Stimulated activated CD8-positive, alpha-beta memory T cell treated with anti-CD3 and anti-CD28 coated beads, Interleukin-12 subunit alpha, Interleukin-12 subunit beta, amount 100 ng/mL, for 24 hours (primary cell): ENCODE data around the gene DHX58.

Experiments
- DNase-seq: peaks from one replicate; pipeline ENCODE4 v3.0.0-alpha.2; 2020; ENCODE audit errors: extremely low read depth

Gene DHX58

DNA sequence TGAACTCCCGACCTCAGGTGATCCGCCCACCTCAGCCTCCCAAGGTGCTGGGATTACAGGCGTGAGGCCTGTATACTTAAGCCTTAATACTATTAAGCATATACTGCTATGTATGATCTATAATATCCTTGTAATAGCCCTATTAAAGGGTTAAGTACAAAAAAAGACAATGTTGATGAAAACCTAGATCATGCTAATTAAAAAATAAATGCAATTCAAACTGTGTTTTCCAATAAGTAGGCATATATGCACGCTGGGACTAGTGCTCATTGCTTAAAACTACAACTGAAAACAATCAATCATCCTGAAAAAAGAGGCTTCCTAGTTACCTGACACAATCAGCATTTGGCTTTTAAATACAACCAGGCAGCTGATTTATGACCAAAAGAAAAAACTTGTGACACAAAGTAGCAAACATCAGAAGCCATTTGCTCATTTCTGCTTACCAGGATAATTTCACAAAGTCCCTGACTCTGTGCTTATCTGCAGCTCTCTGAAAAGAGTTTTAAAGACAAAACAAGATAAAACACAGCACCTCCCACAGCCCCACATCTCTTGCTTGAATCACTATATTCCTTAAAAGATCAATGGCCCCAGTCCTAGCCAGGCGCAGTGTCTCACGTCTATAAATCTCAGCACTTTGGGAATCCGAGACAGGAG is 25.3 kb downstream of the DHX58 start:
- no peak for DNase-seq

DNA sequence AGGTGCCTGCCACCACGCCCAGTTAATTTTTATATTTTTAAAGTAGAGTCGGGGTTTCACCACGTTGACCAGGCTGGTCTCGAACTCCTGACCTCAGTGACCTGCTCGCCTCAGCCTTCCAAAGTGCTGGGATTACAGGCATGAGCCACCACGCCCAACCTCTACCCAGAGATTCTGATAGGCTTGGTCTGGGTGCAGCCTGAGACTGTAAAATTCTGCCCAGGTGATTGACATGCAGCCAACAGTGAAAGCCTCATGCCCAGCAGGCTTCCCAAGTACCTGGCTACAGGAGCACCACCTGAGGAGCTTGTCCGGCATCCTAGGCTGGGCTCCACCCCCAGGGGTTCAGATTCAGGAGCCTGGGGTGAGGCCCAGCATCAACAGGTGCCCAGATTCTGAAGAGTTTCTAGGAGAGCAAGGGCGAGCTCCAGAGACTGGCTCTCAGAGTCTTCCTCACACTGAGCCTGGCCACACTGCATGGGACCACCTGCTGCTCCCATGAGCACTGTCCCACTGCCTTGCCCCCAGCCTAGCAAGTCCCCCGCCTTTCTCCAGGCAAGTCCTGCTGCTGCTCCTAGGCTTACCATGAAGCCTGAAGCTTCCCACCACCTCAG is 30.9 kb downstream of the DHX58 start:
- DNase-seq = no peak

DNA sequence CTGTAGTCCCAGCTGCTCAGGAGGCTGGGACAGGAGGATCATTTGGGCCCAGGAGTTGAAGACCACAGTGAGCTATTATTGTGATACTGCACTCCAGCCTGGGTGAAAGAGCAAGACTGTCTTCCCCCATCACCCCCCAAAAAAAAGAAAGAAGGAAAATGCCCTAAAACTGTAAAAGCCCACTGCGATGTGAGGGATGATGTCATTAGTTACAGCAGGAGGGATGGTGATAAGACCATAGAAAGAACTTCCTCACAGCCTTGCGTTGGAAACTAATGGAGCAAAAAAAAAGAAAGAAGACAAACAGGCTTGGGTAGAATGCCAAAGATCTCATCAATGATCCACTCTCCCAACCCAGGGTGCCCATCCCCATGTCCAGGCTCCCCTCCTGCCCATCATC is 33.0 kb downstream of the DHX58 start:
- no peak for DNase-seq

- DNase-seq = no peak
Observed at GRCh38 chr17:42078396-42079043, 34.0 kb downstream of the DHX58 start.

- no peak for DNase-seq
Observed at GRCh38 chr17:42077755-42078154, 34.8 kb downstream of the DHX58 start.

- no peak for DNase-seq
Observed at GRCh38 chr17:42076797-42077559, 35.5 kb downstream of the DHX58 start.

DNA sequence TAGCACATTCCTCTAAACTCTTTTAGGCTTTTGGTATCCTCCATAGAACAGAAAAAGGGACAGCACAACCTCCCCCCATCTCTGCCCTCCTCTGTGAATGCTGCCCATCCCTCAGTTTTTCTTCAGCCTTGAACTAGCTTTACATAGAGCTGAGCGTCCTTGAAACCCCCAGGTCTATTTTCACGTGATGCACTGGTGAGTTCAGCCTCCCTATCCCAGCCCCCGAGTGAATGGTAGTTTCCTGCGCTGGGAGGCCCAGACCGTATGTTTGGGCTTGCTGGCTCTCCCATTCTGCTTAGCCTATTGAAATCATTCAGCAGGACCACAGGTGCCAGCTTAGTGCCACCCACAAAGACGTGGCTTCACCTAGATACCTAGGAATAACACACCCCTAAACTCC is 36.7 kb downstream of the DHX58 start:
- no peak for DNase-seq

- DNase-seq = no peak
Observed at GRCh38 chr17:42072323-42073187, 40.0 kb downstream of the DHX58 start.

GRCh38 chr17:42071810-42072209 is 40.7 kb downstream of the DHX58 start:
- no peak for DNase-seq

DNA sequence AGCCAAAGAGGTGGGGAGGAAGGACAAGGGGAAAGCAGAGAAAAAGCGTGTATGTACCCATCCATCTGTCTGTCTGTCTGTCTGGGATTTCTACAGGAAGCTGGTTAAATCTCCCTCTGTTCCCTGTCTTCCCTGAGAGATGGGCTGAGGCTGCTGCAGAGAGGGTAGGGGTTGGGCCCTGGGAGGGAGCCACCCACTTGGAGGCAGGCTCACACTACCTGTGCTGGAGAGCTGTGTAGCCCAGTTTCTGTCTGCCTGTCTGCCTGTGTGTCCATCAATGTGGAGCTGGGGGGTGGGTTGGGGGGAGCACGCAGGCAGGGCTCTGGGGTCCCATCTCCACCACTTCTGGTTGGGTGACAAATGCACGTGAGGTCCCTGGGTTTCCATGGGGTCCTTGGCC is 43.5 kb downstream of the DHX58 start:
- DNase-seq = no peak

DNA sequence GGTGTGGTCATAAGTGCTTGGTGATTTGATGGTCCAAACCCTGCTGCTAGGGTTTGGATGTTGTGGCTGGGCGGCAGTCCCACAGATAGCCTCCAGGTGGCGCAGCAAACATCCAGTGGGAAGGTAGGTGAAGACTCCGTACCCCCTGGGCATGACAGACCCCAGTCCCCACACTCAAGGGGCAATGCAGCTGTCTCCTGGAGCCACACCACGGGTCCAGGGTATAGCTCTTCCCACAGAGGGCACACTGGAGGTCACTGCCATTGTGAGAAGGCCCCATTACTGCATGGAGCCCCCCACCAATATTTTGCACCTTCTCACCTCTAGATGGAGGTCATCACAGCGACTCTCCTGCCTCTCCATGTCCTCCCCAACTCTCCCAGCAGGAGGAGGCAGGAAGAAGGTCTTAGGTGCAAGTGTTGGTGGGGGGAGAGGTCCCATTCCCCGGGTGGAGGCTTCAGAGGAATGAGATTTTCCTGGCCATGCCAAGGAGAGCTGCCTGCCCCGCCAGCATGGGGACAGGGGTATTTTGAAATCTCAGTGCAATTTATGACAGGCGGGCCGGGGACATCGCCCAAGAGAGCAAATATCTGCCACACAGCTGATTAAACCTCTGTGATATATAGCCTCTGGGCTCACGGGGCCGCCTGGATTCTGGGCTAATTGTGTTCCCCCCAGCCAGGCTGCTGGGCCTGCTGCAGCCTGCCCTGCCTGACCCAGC is 45.0 kb downstream of the DHX58 start:
- peak; percentile 31 for DNase-seq

DNA sequence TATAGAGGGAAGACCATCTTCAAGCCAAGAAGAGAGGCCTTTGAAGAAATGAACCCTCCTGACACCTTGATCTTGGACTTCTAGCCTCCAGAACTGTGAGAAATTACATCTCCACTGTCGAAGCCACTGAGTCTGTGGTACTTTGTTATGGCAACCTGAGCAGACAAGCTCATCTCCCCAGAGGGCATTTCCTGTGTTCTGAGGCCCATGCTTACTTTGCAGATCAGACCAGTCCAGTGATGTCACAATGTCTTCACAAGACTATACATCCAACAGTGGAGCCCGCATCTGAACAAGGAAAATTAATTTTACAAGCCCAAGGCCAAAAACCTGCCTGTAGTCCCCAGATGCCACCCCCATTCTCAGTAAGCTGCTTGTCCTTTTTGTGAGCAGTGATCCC is 47.3 kb downstream of the DHX58 start:
- DNase-seq = no peak

- DNase-seq = no peak
Observed at GRCh38 chr17:42062681-42063080, 49.8 kb downstream of the DHX58 start.

DNA sequence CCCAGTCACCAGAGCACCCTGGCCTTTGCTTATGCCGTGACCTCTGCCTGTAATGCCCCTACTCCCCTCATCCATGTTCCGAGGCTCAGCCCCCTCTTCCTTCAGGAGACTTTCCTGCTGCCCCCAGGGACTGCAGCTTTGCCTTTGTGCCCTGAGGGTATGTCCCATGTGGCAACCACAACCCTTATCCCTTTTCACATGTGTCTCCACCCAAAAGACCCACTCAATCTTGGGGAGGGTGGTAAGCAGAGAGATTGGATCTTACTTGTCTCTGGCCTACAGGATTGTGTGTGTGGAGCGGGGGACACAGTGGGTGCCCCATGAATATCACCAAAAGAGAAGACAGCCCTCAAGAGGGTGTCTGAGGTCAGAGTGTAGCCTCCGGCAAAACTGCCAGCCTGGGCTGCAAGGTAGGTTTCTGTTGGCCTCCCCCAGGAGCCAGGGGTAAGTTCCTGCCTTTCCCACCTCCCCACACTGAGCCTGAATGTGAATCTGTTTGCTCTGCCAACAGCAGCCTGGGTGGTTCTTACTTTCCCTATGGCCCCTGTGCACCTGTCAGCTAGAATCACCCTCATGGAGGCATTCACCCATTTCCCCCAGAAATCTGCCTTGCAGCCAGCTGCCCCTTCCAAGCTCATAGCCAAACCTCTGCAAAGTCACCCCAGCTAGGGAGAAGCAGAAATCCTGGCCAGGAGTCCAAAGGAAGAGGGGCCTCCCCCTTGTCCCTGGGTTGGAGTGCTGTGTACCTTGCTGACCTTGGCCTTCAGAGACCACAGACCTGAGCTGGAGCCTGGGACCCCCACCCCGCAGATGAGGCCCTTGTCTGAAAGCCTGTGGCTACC is 50.6 kb downstream of the DHX58 start:
- no peak for DNase-seq

- DNase-seq = no peak
Observed at GRCh38 chr17:42060231-42060630, 52.3 kb downstream of the DHX58 start.

DNA sequence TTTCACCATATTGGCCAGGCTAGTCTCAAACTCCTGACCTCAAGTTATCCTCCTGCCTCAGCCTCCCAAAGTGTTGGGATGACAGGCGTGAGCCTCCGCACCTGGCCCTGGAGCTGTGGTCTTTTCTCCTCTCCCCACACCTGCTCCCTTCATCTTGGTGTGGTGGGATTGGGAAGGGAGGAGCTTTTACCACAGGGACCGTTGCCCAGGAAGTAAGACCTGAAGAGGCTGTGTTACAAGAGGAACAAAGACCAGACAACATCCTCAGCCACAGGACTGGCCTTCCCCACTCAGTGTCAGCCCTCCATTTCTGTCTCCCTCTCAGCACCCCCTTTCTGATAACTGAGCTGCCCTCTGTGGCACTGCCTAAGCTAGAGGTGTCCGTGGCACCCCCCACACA is 52.7 kb downstream of the DHX58 start:
- DNase-seq = no peak

DNA sequence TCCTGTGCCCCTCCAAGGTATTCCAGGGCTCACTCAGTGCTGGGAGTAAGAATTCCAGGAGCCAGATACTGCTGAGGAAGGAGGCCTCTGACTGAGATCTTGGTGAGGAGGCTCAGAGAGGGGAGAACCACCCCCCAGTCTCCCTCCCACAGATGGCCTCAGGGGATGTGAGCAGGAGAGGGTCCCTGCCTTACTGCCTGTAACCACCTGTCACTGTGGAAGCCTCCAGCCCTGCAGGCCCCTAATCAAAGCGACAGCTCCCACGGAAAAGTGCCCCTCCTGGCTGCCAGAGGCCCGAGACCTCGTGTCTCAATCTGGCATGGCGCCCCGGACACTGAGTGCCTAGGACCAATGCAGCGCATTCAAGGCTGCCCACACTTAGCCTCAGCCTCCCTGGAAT is 54.5 kb downstream of the DHX58 start:
- no peak for DNase-seq

GRCh38 chr17:42056635-42057034 is 55.9 kb downstream of the DHX58 start:
- DNase-seq = no peak

GRCh38 chr17:42055496-42055895 is 57.0 kb downstream of the DHX58 start:
- no peak for DNase-seq

- no peak for DNase-seq
Observed at GRCh38 chr17:42055027-42055426, 57.5 kb downstream of the DHX58 start.
